Parathyroid adenoma (tissue), 2 donors: ENCODE results near the gene LSM7.
A peak's percentile ranks its signal among the peaks of the same experiment; 100 is the strongest.

Source experiments
- H2AFZ ChIP-seq: fragments of 300-600 bp; sonication (generic); one replicate; pipeline ENCODE4 v1.7.0; 2017; ENCODE audit warnings: antibody characterized with exemption, mild to moderate bottlenecking
- H3K27ac ChIP-seq: fragments of 300-600 bp; sonication (generic); one replicate; pipeline ENCODE4 v1.7.0; 2017
- H3K27me3 ChIP-seq: fragments of 300-600 bp; sonication (generic); one replicate; pipeline ENCODE4 v1.7.0; 2017; ENCODE audit warnings: low read length; ENCODE audit not compliant: control insufficient read depth, insufficient read depth
- H3K36me3 ChIP-seq: fragments of 300-600 bp; sonication (generic); one replicate; pipeline ENCODE4 v1.7.0; 2017; ENCODE audit warnings: low read length; ENCODE audit not compliant: control insufficient read depth, insufficient read depth
- H3K4me1 ChIP-seq: fragments of 300-600 bp; sonication (generic); one replicate; pipeline ENCODE4 v1.7.0; 2017; ENCODE audit warnings: control low read depth
- H3K4me2 ChIP-seq: fragments of 300-600 bp; sonication (generic); one replicate; pipeline ENCODE4 v1.7.0; 2017; ENCODE audit warnings: low read length
- H3K4me3 ChIP-seq: fragments of 300-600 bp; sonication (generic); one replicate; pipeline ENCODE4 v1.7.0; 2017; ENCODE audit warnings: low read depth, low read length
- H3K79me2 ChIP-seq: fragments of 300-600 bp; sonication (generic); one replicate; pipeline ENCODE4 v1.7.0; 2017; ENCODE audit warnings: control low read depth
- H3K9ac ChIP-seq: fragments of 300-600 bp; sonication (generic); one replicate; pipeline ENCODE4 v1.7.0; 2017; ENCODE audit warnings: mild to moderate bottlenecking
- H3K9me3 ChIP-seq: fragments of 300-600 bp; sonication (generic); one replicate; pipeline ENCODE4 v1.7.0; 2017; ENCODE audit warnings: low read length; ENCODE audit not compliant: control insufficient read depth
- TF ChIP-seq, protein P1 (sequence below): fragments of 300-600 bp; sonication (generic); IDR thresholded peaks from one replicate; pipeline ENCODE4 v1.7.0; 2017; ENCODE audit warnings: antibody characterized with exemption, mild to moderate bottlenecking
- donor health status: primary hyperparathyroidism.

LSM7 gene

GRCh38 chr19:2300533-2300932, 27.9 kb downstream of the LSM7 start:
- H3K9ac ChIP-seq = no peak overlapping the region
- H3K36me3 ChIP-seq = no peaks in the 10 kb centered on the region
- H3K4me1 ChIP-seq = no peaks in the 10 kb centered on the region
- H3K9me3 ChIP-seq = no peaks in the 10 kb centered on the region
- H3K79me2 ChIP-seq = no peaks in the 10 kb centered on the region
- no peak overlapping the region for H3K4me2 ChIP-seq
- no peak overlapping the region for H3K4me3 ChIP-seq
- no peaks in the 10 kb centered on the region for H3K27me3 ChIP-seq
- no peak overlapping the region for H3K27ac ChIP-seq
- TF ChIP-seq, protein P1, sequence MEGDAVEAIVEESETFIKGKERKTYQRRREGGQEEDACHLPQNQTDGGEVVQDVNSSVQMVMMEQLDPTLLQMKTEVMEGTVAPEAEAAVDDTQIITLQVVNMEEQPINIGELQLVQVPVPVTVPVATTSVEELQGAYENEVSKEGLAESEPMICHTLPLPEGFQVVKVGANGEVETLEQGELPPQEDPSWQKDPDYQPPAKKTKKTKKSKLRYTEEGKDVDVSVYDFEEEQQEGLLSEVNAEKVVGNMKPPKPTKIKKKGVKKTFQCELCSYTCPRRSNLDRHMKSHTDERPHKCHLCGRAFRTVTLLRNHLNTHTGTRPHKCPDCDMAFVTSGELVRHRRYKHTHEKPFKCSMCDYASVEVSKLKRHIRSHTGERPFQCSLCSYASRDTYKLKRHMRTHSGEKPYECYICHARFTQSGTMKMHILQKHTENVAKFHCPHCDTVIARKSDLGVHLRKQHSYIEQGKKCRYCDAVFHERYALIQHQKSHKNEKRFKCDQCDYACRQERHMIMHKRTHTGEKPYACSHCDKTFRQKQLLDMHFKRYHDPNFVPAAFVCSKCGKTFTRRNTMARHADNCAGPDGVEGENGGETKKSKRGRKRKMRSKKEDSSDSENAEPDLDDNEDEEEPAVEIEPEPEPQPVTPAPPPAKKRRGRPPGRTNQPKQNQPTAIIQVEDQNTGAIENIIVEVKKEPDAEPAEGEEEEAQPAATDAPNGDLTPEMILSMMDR = no peak
- H2AFZ ChIP-seq = no peak overlapping the region

GRCh38 chr19:2296141-2296540, 32.2 kb downstream of the LSM7 start:
- H3K9me3 ChIP-seq = no peaks in the 10 kb centered on the region
- H3K36me3 ChIP-seq = no peaks in the 10 kb centered on the region
- H3K79me2 ChIP-seq = no peaks in the 10 kb centered on the region
- H3K27ac ChIP-seq = no peak overlapping the region
- TF ChIP-seq, protein P1 = no peak
- H3K4me1 ChIP-seq = peaks cover 3% of the 10 kb centered on the region
- H3K4me2 ChIP-seq = no peak overlapping the region
- no peak overlapping the region for H3K4me3 ChIP-seq
- H3K9ac ChIP-seq = no peak overlapping the region
- no peak overlapping the region for H2AFZ ChIP-seq
- H3K27me3 ChIP-seq = peaks cover 6% of the 10 kb centered on the region

GRCh38 chr19:2294687-2295335, 33.6 kb downstream of the LSM7 start:
- peaks cover 6% of the 10 kb centered on the region for H3K4me1 ChIP-seq
- H2AFZ ChIP-seq = no peak overlapping the region
- H3K27me3 ChIP-seq = peaks cover 6% of the 10 kb centered on the region
- no peaks in the 10 kb centered on the region for H3K36me3 ChIP-seq
- H3K4me2 ChIP-seq = no peak overlapping the region
- H3K27ac ChIP-seq = no peak overlapping the region
- H3K9me3 ChIP-seq = no peaks in the 10 kb centered on the region
- TF ChIP-seq, protein P1 = no peak
- no peak overlapping the region for H3K9ac ChIP-seq
- no peak overlapping the region for H3K4me3 ChIP-seq
- no peaks in the 10 kb centered on the region for H3K79me2 ChIP-seq

GRCh38 chr19:2291185-2291751, 37.1 kb downstream of the LSM7 start:
- TF ChIP-seq, protein P1 = no peak
- Histone ChIP-seq H3K79me2 (no peaks in the 10 kb centered on the region), H3K9me3 (no peaks in the 10 kb centered on the region), H3K9ac (no peak overlapping the region), H3K4me1 (peaks cover 6% of the 10 kb centered on the region), H3K4me2 (peak overlapping the region; percentile 27), H3K27me3 (peaks cover 12% of the 10 kb centered on the region), H3K36me3 (no peaks in the 10 kb centered on the region), H3K27ac (no peak overlapping the region), H3K4me3 (no peak overlapping the region), H2AFZ (peak overlapping the region; percentile 42)
